CD14-positive monocyte (primary cell): Measurements from ENCODE around the gene TOR1B. TPM values are rescaled to one million over a fixed set of nuclear protein-coding genes. Genes with fewer than 3 reads are reported as not detected.

Experiments used
- DNase-seq, 3 donors: peaks; one replicate each; pipeline ENCODE4 v3.0.0-alpha.2; 2011 to 2022
- H2AFZ ChIP-seq: 2 replicates; pipeline ENCODE4 v1.6.0; 2012; ENCODE audit warnings: mild to moderate bottlenecking, low read depth, low read length, inconsistent platforms; ENCODE audit not compliant: insufficient read depth, poor library complexity, severe bottlenecking
- H3K27ac ChIP-seq, 2 donors: 1 replicate in 1 of 2; 2 replicates in 1 of 2; pipeline ENCODE4 v1.5.1; 2012 to 2013; ENCODE audit warnings: low read length in 2 of 2, control low read depth in 1 of 2, inconsistent platforms in 1 of 2, low read depth in 1 of 2, mild to moderate bottlenecking in 1 of 2
- H3K27me3 ChIP-seq, 2 donors: one replicate each; pipeline versions ENCODE4 v1.6.0 to v1.6.1; 2011 to 2013; ENCODE audit warnings: low read length in 2 of 2; ENCODE audit not compliant: control insufficient read depth in 2 of 2, insufficient read depth in 2 of 2
- H3K36me3 ChIP-seq, 2 donors: replicated peaks in 1 of 2; 1 replicate in 1 of 2; 2 replicates in 1 of 2; pipeline versions ENCODE4 v1.5.1 to v1.6.1; 2012 to 2013; ENCODE audit warnings: low read length in 2 of 2, control low read depth in 1 of 2, inconsistent platforms in 1 of 2, mild to moderate bottlenecking in 1 of 2; ENCODE audit not compliant: insufficient read depth in 2 of 2, control insufficient read depth in 1 of 2
- H3K4me1 ChIP-seq, 2 donors: 1 replicate in 1 of 2; 2 replicates in 1 of 2; pipeline versions ENCODE4 v1.5.1 to v1.6.1; 2012 to 2013; ENCODE audit warnings: low read length in 2 of 2, control low read depth in 1 of 2, inconsistent platforms in 1 of 2, mild to moderate bottlenecking in 1 of 2, moderate library complexity in 1 of 2; ENCODE audit not compliant: insufficient read depth in 2 of 2, control insufficient read depth in 1 of 2
- H3K4me2 ChIP-seq: replicated peaks from 2 replicates; pipeline ENCODE3; 2012; ENCODE audit warnings: low read length, moderate library complexity, mild to moderate bottlenecking; ENCODE audit not compliant: poor library complexity, severe bottlenecking; ENCODE audit errors: extremely low read depth
- H3K4me3 ChIP-seq, 3 experiments: fragments of 200-600 bp in 1 of 3; sonication (generic) in 1 of 3; replicated peaks in 1 of 3; 1 replicate in 2 of 3; 2 replicates in 1 of 3; pipeline ENCODE4 v1.5.1; 2011 to 2013; ENCODE audit warnings: low read length in 3 of 3, mild to moderate bottlenecking in 3 of 3, control low read depth in 2 of 3, low read depth in 2 of 3, inconsistent platforms in 1 of 3, moderate library complexity in 1 of 3
- H3K79me2 ChIP-seq: 2 replicates; pipeline ENCODE4 v1.6.0; 2012; ENCODE audit warnings: mild to moderate bottlenecking, control low read depth, inconsistent platforms, low read length, moderate library complexity; ENCODE audit not compliant: insufficient read depth
- H3K9ac ChIP-seq: 2 replicates; pipeline ENCODE4 v1.6.0; 2017; ENCODE audit warnings: low read length, mild to moderate bottlenecking; ENCODE audit not compliant: insufficient read depth, poor library complexity, severe bottlenecking
- H3K9me3 ChIP-seq, 2 donors: replicated peaks in 1 of 2; 1 replicate in 1 of 2; 2 replicates in 1 of 2; pipeline versions ENCODE4 v1.5.1 to v1.6.1; 2012 to 2013; ENCODE audit warnings: low read length in 2 of 2, control low read depth in 1 of 2; ENCODE audit not compliant: control insufficient read depth in 1 of 2, insufficient read depth in 1 of 2
- H4K20me1 ChIP-seq: 2 replicates; pipeline ENCODE4 v1.6.0; 2012; ENCODE audit warnings: mild to moderate bottlenecking, low read length, control low read depth, moderate library complexity; ENCODE audit not compliant: insufficient read depth
- H3K27ac Mint-ChIP-seq, 7 donors: one replicate each; pipeline ENCODE4 v1.8.0; 2020; ENCODE audit warnings: mild to moderate bottlenecking in 7 of 7, mixed read lengths in 7 of 7, moderate library complexity in 6 of 7, inconsistent platforms in 2 of 7
- H3K27me3 Mint-ChIP-seq, 3 donors: one replicate each; pipeline ENCODE4 v1.8.0; 2021 to 2022; ENCODE audit warnings: low read depth in 3 of 3, mild to moderate bottlenecking in 3 of 3, mixed read lengths in 3 of 3, moderate library complexity in 3 of 3, inconsistent platforms in 1 of 3
- H3K36me3 Mint-ChIP-seq, 2 donors: one replicate each; pipeline ENCODE4 v1.8.0; 2020; ENCODE audit warnings: mixed read lengths in 2 of 2, inconsistent platforms in 1 of 2, mild to moderate bottlenecking in 1 of 2
- H3K4me1 Mint-ChIP-seq: one replicate; pipeline ENCODE4 v1.8.0; 2020; ENCODE audit warnings: mild to moderate bottlenecking, mixed read lengths
- H3K4me3 Mint-ChIP-seq, 2 donors: one replicate each; pipeline ENCODE4 v1.8.0; 2020; ENCODE audit warnings: mild to moderate bottlenecking in 2 of 2, mixed read lengths in 2 of 2, moderate library complexity in 1 of 2
- H3K9me3 Mint-ChIP-seq, 7 donors: one replicate each; pipeline ENCODE4 v1.8.0; 2020 to 2022; ENCODE audit warnings: mixed read lengths in 7 of 7, mild to moderate bottlenecking in 6 of 7, moderate library complexity in 6 of 7, inconsistent platforms in 2 of 7
- WGBS: methylation state at CpG from one replicate; pipeline ENCODE4 v1.1.5; 2013; ENCODE audit warnings: missing lambda C conversion rate; ENCODE audit not compliant: insufficient coverage; 5-methylcytosine and 5-hydroxymethylcytosine counted together
- intact Hi-C, 2 donors: fragments of 100-400 bp; cut with micrococcal nuclease; formaldehyde crosslinking; loops; one replicate each; pipeline versions ENCODE4 v1.15.0 to v1.15.1; 2023
- polyA plus RNA-seq, 3 donors: library from polyadenylated mRNA; depleted of rRNA in 1 of 3; unstranded in 2 of 3; stranded (reverse) in 1 of 3; fragments of 300-500 nt in 2 of 3; fragments of >200 nt in 1 of 3; fragmentation: Illumina TruSeq in 2 of 3; gene quantifications; 1 replicate in 2 of 3; 2 replicates in 1 of 3; pipeline ENCODE4 v1.2.3, GENCODE V29; 2012 to 2021
- TF ChIP-seq, protein P1 (sequence below): fragments of 200-600 bp; IDR thresholded peaks from one replicate; pipeline ENCODE4 v1.8.0; 2022; ENCODE audit warnings: antibody characterized with exemption, mild to moderate bottlenecking

Gene TOR1B
- polyA plus RNA-seq, 3 donors: 15.8 to 22.5 (median 18.0) TPM

DNA sequence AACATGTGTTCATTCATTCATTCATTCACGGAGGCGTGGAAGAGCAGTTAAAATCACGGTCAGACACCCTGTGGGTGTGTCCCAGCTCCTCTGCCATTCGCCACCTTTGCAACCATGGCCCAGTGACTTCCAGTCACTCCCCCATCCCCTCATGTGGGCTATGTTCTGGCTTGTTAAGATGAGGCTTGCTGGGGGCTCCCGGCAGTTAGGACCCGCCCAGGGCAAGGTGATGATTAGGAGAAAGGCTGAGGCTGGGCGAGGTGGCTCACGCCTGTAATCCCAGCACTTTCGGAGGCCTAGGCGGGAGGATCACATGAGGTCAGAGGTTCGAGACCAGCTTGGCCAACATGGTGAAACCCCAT, 25.2 kb upstream of the TOR1B start:
- H3K4me3 Mint-ChIP-seq: peak overlapping the region; percentile 52 to 83
- Histone ChIP-seq H2AFZ (no peak overlapping the region), H3K4me1 (peaks cover 73 to 79% of the 10 kb centered on the region in 2 donors), H3K79me2 (no peaks in the 10 kb centered on the region), H4K20me1 (no peaks in the 10 kb centered on the region), H3K4me2 (peak overlapping the region; percentile 36), H3K9ac (no peak overlapping the region), H3K36me3 (no peaks in the 10 kb centered on the region), H3K9me3 (no peaks in the 10 kb centered on the region), H3K27me3 (no peaks in the 10 kb centered on the region), H3K4me3 (peak overlapping the region in 1 of 3 experiments; percentile 37), H3K27ac (peak overlapping the region; percentile 57 to 81)
- intact Hi-C loops: loop anchor here (1.0 to 10.0 kb wide), 4 partner anchors 15 to 433 kb away; no protein-coding TSS in a partner anchor
- TF ChIP-seq, protein P1, sequence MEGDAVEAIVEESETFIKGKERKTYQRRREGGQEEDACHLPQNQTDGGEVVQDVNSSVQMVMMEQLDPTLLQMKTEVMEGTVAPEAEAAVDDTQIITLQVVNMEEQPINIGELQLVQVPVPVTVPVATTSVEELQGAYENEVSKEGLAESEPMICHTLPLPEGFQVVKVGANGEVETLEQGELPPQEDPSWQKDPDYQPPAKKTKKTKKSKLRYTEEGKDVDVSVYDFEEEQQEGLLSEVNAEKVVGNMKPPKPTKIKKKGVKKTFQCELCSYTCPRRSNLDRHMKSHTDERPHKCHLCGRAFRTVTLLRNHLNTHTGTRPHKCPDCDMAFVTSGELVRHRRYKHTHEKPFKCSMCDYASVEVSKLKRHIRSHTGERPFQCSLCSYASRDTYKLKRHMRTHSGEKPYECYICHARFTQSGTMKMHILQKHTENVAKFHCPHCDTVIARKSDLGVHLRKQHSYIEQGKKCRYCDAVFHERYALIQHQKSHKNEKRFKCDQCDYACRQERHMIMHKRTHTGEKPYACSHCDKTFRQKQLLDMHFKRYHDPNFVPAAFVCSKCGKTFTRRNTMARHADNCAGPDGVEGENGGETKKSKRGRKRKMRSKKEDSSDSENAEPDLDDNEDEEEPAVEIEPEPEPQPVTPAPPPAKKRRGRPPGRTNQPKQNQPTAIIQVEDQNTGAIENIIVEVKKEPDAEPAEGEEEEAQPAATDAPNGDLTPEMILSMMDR: no peak
- no peak for DNase-seq
- H3K27ac Mint-ChIP-seq: peak overlapping the region; percentile 95 to 99 (median 97)
- peaks cover 10 to 15% (median 11%) of the 10 kb centered on the region in 3 donors for H3K27me3 Mint-ChIP-seq
- peaks cover 0 to 2% (median 0%) of the 10 kb centered on the region in 7 donors for H3K9me3 Mint-ChIP-seq
- peaks cover 78% of the 10 kb centered on the region for H3K4me1 Mint-ChIP-seq
- H3K36me3 Mint-ChIP-seq: peaks cover 2 to 8% of the 10 kb centered on the region in 2 donors
- no CpG with 5 or more reads among the region's 11 CpGs for WGBS

DNA sequence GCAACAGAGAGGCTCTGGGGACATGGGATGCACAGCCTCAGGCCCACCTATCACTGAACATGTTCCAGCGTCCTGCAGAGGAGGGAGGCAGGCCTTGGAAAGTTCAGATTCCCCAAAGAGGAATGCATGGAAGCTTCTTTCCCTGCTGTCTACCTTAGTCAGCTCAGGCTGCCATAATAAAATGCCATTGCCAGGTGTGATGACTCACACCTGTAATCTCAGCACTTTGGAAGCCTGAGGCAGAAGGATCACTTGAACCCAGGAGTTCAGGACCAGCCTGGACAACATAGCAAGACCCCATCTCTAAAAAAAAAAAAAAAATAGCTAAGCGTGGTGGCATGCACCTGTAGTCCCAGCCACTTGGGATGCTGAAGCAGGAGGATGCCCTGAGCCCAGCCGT, 24.5 kb upstream of the TOR1B start:
- 83% methylated on average over 1 of the region's 3 CpGs for WGBS
- peaks cover 2 to 6% of the 10 kb centered on the region in 2 donors for H3K36me3 Mint-ChIP-seq

More for the DNA sequence above, 24.5 kb upstream of the TOR1B start:
- Mint-ChIP-seq H3K27me3 (peaks cover 10 to 17% (median 11%) of the 10 kb centered on the region in 3 donors), H3K27ac (peak overlapping the region in 5 of 7 donors; percentile 45 to 99 (median 97)), H3K4me3 (no peak overlapping the region), H3K9me3 (peaks cover 0 to 2% (median 0%) of the 10 kb centered on the region in 7 donors), H3K4me1 (peaks cover 73% of the 10 kb centered on the region)
- no peak for DNase-seq
- intact Hi-C loops: loop anchor here in 1 of 2 donors (10.0 kb wide), 1 partner anchor 434 kb away; no protein-coding TSS in a partner anchor
- no peaks in the 10 kb centered on the region for H3K36me3 ChIP-seq
- H4K20me1 ChIP-seq: no peaks in the 10 kb centered on the region
- no peaks in the 10 kb centered on the region for H3K9me3 ChIP-seq
- no peak overlapping the region for H3K4me2 ChIP-seq
- H3K79me2 ChIP-seq: no peaks in the 10 kb centered on the region
- H3K27me3 ChIP-seq: no peaks in the 10 kb centered on the region
- H3K27ac ChIP-seq: no peak overlapping the region
- TF ChIP-seq, protein P1: no peak
- peaks cover 68 to 75% of the 10 kb centered on the region in 2 donors for H3K4me1 ChIP-seq
- no peak overlapping the region for H3K9ac ChIP-seq
- H3K4me3 ChIP-seq: no peak overlapping the region
- no peak overlapping the region for H2AFZ ChIP-seq
